ENCODE measurements around the gene ATP12A.

- TF ChIP-seq CTCF (IDR thresholded peaks at IDR 0.05), result no peak
- TF ChIP-seq POLR2A (IDR thresholded peaks at IDR 0.05), result no peak
Measured at GRCh38 chr13:24672141-24673132, 7.8 kb upstream of the ATP12A start.

All from heart left ventricle (tissue), 13 donors.